Activated CD4-positive, alpha-beta T cell treated with anti-CD3 and anti-CD28 coated beads, Interleukin-2, Interleukin-4, amounts not matched to agents 100 ng/mL and 50 ng/mL, durations not matched to agents 16 hours and 8 hours (primary cell): ENCODE results near the gene ITGA11.
A peak's percentile ranks its signal among the peaks of the same experiment; 100 is the strongest.
"Not testable (repeated sequence)": the region's sequence is repeated elsewhere in the genome, so short reads cannot be mapped to it uniquely, and the experiment has no call there.

ENCODE experiments used
- DNase-seq: peaks from one replicate; pipeline ENCODE4 v3.0.0-alpha.2; 2020; ENCODE audit warnings: low spot score

Gene ITGA11

GRCh38 chr15:68409736-68410370 lies 22.1 kb downstream of the ITGA11 start:
- DNase-seq: no peak

- no peak for DNase-seq
Measured at GRCh38 chr15:68408971-68409370, 23.0 kb downstream of the ITGA11 start.

GRCh38 chr15:68407886-68408881 lies 23.8 kb downstream of the ITGA11 start:
- DNase-seq: no peak

- no peak for DNase-seq
Measured at GRCh38 chr15:68407141-68407885, 24.6 kb downstream of the ITGA11 start.

- DNase-seq: no peak
Measured at GRCh38 chr15:68405378-68406250, 26.3 kb downstream of the ITGA11 start.

- no peak for DNase-seq
Measured at GRCh38 chr15:68404056-68404798, 27.7 kb downstream of the ITGA11 start.

GRCh38 chr15:68403161-68403941 lies 28.6 kb downstream of the ITGA11 start:
- no peak for DNase-seq

- DNase-seq: no peak
Measured at GRCh38 chr15:68402432-68403160, 29.4 kb downstream of the ITGA11 start.

GRCh38 chr15:68401496-68402431 lies 30.2 kb downstream of the ITGA11 start:
- DNase-seq: no peak

- DNase-seq: no peak
Measured at GRCh38 chr15:68400066-68400456, 31.9 kb downstream of the ITGA11 start.

- no peak for DNase-seq
Measured at GRCh38 chr15:68399096-68400065, 32.6 kb downstream of the ITGA11 start.

GRCh38 chr15:68397999-68398398 lies 34.0 kb downstream of the ITGA11 start:
- not testable (repeated sequence) for DNase-seq

GRCh38 chr15:68396068-68396467 lies 35.9 kb downstream of the ITGA11 start:
- DNase-seq: no peak

GRCh38 chr15:68391121-68391520 lies 40.8 kb downstream of the ITGA11 start:
- DNase-seq: no peak

- DNase-seq: peak; percentile 68
Measured at GRCh38 chr15:68389936-68390817, 41.8 kb downstream of the ITGA11 start.
